CD4-positive, alpha-beta T cell (primary cell): ENCODE results near the gene SPIN1. TPM values are rescaled to one million over a fixed set of nuclear protein-coding genes. Genes with fewer than 3 reads are reported as not detected.

ENCODE experiments used
- ATAC-seq: fragments of 200-7000 bp; cut with Tn5 transposase; one replicate; pipeline ENCODE4 v1.10.0; 2022; ENCODE audit warnings: mild to moderate bottlenecking; ENCODE audit not compliant: poor library complexity
- CTCF ChIA-PET: fragments of 350-600 bp; sonication (Branson Sonifier 250); formaldehyde crosslinking; loops from one replicate; lab custom pipeline; 2021; ENCODE audit warnings: antibody characterized with exemption, inconsistent platforms; lab: Charles Lee
- POLR2A ChIA-PET: fragments of 350-600 bp; sonication (Branson Sonifier 250); formaldehyde crosslinking; loops from one replicate; lab custom pipeline; 2021; ENCODE audit warnings: antibody characterized with exemption, inconsistent platforms; lab: Charles Lee
- DNase-seq, 14 experiments: peaks; one replicate each; pipeline ENCODE4 v3.0.0-alpha.2; 2013 to 2020; ENCODE audit warnings: mixed read lengths in 2 of 14
- H3K27ac ChIP-seq, 2 donors: one replicate each; pipeline versions ENCODE4 v1.5.1 to v1.7.0; 2013; ENCODE audit warnings: low read length in 2 of 2, low read depth in 1 of 2, mild to moderate bottlenecking in 1 of 2
- H3K27me3 ChIP-seq, 2 experiments: 1 replicate in 1 of 2; 2 replicates in 1 of 2; pipeline versions ENCODE4 v1.6.1 to v1.7.0; 2013; ENCODE audit warnings: low read length in 2 of 2, control low read depth in 1 of 2, mild to moderate bottlenecking in 1 of 2, moderate library complexity in 1 of 2; ENCODE audit not compliant: insufficient read depth in 2 of 2, control insufficient read depth in 1 of 2
- H3K36me3 ChIP-seq: one replicate; pipeline ENCODE4 v1.6.1; 2013; ENCODE audit warnings: low read length, control low read depth; ENCODE audit not compliant: insufficient read depth
- H3K4me1 ChIP-seq: one replicate; pipeline ENCODE4 v1.6.1; 2013; ENCODE audit warnings: low read length, control low read depth; ENCODE audit not compliant: insufficient read depth
- H3K4me3 ChIP-seq: one replicate; pipeline ENCODE4 v1.5.1; 2013; ENCODE audit warnings: mild to moderate bottlenecking, low read length, moderate library complexity
- H3K9me3 ChIP-seq, 2 experiments: 1 replicate in 1 of 2; 2 replicates in 1 of 2; pipeline versions ENCODE4 v1.6.1 to v1.7.0; 2013; ENCODE audit warnings: low read length in 2 of 2, mild to moderate bottlenecking in 2 of 2, control low read depth in 1 of 2, moderate library complexity in 1 of 2; ENCODE audit not compliant: control insufficient read depth in 1 of 2, insufficient read depth in 1 of 2
- H3K27ac Mint-ChIP-seq: one replicate; pipeline ENCODE4 v1.8.0; 2020; ENCODE audit warnings: mixed read lengths
- H3K27me3 Mint-ChIP-seq: one replicate; pipeline ENCODE4 v1.8.0; 2021; ENCODE audit warnings: mixed read lengths
- H3K36me3 Mint-ChIP-seq: one replicate; pipeline ENCODE4 v1.8.0; 2021; ENCODE audit warnings: low read depth, mixed read lengths
- H3K4me1 Mint-ChIP-seq: one replicate; pipeline ENCODE4 v1.8.0; 2021; ENCODE audit warnings: low read depth, mixed read lengths
- H3K4me3 Mint-ChIP-seq: one replicate; pipeline ENCODE4 v1.8.0; 2020; ENCODE audit warnings: mild to moderate bottlenecking, mixed read lengths
- H3K9me3 Mint-ChIP-seq: one replicate; pipeline ENCODE4 v1.8.0; 2020; ENCODE audit warnings: mixed read lengths
- CTCF ChIP-seq: fragments of 200-600 bp; IDR thresholded peaks from one replicate; pipeline ENCODE4 v1.8.0; 2022; ENCODE audit warnings: antibody characterized with exemption, mild to moderate bottlenecking
- intact Hi-C, 2 experiments: fragments of 100-400 bp; cut with DNase I in 1 of 2; cut with micrococcal nuclease in 1 of 2; formaldehyde crosslinking; loops; one replicate each; pipeline versions ENCODE4 v1.15.1 to v1.9.0; 2023 to 2025; cut with DNase I, micrococcal nuclease
- total RNA-seq, 174 experiments: library from RNA in 2 of 174; stranded (reverse) in 2 of 174; gene quantifications; one replicate each; pipeline ENCODE4 v1.2.3 and lab custom pipeline; 2021 to 2026

The SPIN1 gene
- total RNA-seq, 2 experiments from 2014 or later, result 27.7 to 30.3 TPM

DNA sequence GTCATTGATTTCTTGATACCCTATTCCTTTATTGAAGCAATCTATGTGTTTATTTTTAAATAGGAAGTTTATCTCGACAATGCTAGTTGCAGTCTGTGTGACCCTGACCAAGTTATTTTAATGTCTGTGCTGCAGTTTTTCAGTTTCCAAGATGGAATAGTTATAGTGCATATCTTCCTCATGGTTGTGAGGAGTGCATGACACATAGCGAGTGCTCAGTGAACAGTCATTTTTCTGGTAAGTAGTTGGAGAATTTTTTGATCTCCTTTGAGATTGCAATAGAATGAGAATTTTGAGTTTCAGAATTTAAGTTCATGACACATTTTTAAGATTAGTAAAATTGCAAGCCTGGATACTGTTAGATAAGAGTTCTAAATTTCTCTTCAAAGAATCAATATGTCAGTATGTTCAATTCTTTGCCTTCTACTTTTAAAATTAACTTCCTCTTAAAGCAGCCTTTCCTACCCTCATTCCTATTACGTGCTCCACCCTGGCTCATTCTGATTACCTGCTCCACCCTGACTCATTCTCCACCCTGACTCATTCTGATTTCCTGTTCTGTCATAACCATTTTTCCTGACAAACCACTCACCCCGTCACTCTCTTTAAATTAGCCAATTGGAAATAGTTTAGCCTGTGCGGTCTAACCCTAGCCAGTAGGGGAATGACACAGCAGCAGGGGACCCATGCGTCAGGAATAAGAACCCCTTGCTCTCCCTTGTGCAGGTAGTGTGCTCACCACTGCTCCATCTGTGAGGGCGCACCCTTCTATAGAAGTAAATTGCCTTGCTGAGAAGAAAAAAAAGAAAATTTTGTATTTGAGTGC is 30.7 kb downstream of the SPIN1 start:
- Histone ChIP-seq H3K27ac (no peak overlapping the region), H3K9me3 (peaks cover 42 to 49% of the 10 kb centered on the region in 2 experiments), H3K36me3 (peaks cover 16% of the 10 kb centered on the region), H3K4me3 (no peak overlapping the region), H3K4me1 (no peaks in the 10 kb centered on the region), H3K27me3 (no peaks in the 10 kb centered on the region)
- ChIA-PET CTCF (no interaction called here), POLR2A (no interaction called here)
- no peak for TF ChIP-seq CTCF
- peaks cover 5% of the 10 kb centered on the region for H3K4me1 Mint-ChIP-seq
- no peaks in the 10 kb centered on the region for H3K27me3 Mint-ChIP-seq
- H3K36me3 Mint-ChIP-seq, result peaks cover 90% of the 10 kb centered on the region
- no peak overlapping the region for H3K4me3 Mint-ChIP-seq
- H3K9me3 Mint-ChIP-seq, result peaks cover 13% of the 10 kb centered on the region
- DNase-seq, result no peak
- H3K27ac Mint-ChIP-seq, result peak overlapping the region; percentile 49
- no peak for ATAC-seq
- intact Hi-C loops, result no loop called here

- Histone ChIP-seq H3K9me3 (peaks cover 32 to 36% of the 10 kb centered on the region in 2 experiments), H3K36me3 (peaks cover 16% of the 10 kb centered on the region), H3K4me1 (no peaks in the 10 kb centered on the region), H3K4me3 (no peak overlapping the region), H3K27ac (no peak overlapping the region), H3K27me3 (no peaks in the 10 kb centered on the region)
- Mint-ChIP-seq H3K36me3 (peaks cover 77% of the 10 kb centered on the region), H3K4me1 (peaks cover 5% of the 10 kb centered on the region), H3K9me3 (peaks cover 10% of the 10 kb centered on the region), H3K27me3 (no peaks in the 10 kb centered on the region), H3K4me3 (no peak overlapping the region), H3K27ac (no peak overlapping the region)
- no peak for TF ChIP-seq CTCF
- CTCF ChIA-PET, result no interaction called here
- DNase-seq, result no peak
- intact Hi-C loops, result no loop called here
- POLR2A ChIA-PET, result no interaction called here
- no peak for ATAC-seq
Measured at GRCh38 chr9:88420227-88420626, 32.0 kb downstream of the SPIN1 start.

DNA sequence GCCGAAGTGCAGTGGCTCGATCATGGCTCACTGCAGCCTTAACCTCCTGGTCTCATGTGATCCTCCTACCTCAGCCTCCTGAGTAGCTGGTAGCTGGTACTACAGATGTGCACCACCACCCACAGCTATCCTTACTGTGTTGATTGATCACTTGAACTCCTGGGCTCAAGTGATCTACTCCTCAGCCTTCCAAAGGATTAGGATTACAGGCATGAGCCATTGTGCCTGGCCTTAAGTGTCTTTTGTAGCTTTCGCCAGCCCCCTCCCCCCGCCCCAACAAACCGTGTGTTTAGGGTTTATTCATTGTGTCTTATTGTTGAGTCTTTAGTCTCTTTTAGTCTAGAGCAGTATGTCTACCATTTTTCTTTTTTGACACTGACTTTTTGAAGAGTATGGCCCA is 33.1 kb downstream of the SPIN1 start:
- Mint-ChIP-seq H3K4me1 (peaks cover 14% of the 10 kb centered on the region), H3K36me3 (peaks cover 75% of the 10 kb centered on the region), H3K9me3 (peaks cover 10% of the 10 kb centered on the region), H3K27ac (no peak overlapping the region), H3K27me3 (no peaks in the 10 kb centered on the region), H3K4me3 (no peak overlapping the region)
- Histone ChIP-seq H3K4me3 (no peak overlapping the region), H3K36me3 (peaks cover 16% of the 10 kb centered on the region), H3K9me3 (peaks cover 26 to 34% of the 10 kb centered on the region in 2 experiments), H3K27ac (no peak overlapping the region), H3K27me3 (no peaks in the 10 kb centered on the region), H3K4me1 (no peaks in the 10 kb centered on the region)
- TF ChIP-seq CTCF, result no peak
- POLR2A ChIA-PET, result no interaction called here
- CTCF ChIA-PET, result no interaction called here
- DNase-seq, result no peak
- no peak for ATAC-seq
- intact Hi-C loops, result no loop called here
